GM19328 (cell line): ENCODE results near the gene PRKRIP1.
"Not testable (repeated sequence)": the region's sequence is repeated elsewhere in the genome, so short reads cannot be mapped to it uniquely, and the experiment has no call there.

ENCODE experiments used
- ATAC-seq: cut with Tn5 transposase; IDR thresholded peaks from one replicate; pipeline ENCODE4 v1.9.1; 2021; ENCODE audit warnings: mild to moderate bottlenecking, moderate library complexity; ENCODE audit not compliant: unreplicated experiment

The PRKRIP1 gene

DNA sequence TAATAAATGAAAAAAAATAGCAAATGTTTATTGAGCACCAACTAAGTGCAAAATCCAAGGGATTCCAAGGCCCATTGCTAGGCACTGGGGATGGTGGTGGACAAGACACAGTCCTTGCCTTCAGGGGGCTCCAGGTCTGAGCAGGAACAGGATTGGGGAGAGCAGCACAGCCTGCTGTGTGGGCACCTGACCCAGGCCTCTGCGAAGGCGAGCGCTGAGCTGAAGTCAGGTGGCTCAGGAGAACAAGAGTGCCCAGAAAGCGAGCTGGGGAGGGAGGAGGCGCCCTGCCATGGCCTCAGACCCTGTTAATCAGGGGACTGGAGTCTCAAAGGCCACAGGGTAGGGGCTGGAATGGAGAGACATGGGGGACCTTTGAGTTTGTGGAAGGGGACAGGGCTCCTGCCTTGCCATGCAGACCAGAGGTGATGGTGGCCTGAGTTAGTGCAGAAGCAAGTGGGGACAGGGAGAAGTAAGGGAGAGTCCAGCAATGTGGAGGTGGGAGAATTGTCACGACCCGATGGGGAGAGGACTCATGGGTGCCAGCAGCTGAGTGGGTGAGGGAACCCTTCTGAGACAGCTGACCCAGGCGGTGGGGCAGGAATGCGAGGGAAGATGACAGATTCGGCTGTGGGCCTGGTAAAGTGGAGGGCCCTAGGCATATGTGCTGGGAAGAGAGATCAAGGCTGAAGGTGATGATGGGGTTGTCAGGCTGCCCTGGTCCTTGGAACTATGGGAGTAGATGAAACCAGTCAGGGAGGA is 33.2 kb downstream of the PRKRIP1 start:
- no peak for ATAC-seq

- no peak for ATAC-seq
Measured at GRCh38 chr7:102431617-102432298, 35.6 kb downstream of the PRKRIP1 start.

DNA sequence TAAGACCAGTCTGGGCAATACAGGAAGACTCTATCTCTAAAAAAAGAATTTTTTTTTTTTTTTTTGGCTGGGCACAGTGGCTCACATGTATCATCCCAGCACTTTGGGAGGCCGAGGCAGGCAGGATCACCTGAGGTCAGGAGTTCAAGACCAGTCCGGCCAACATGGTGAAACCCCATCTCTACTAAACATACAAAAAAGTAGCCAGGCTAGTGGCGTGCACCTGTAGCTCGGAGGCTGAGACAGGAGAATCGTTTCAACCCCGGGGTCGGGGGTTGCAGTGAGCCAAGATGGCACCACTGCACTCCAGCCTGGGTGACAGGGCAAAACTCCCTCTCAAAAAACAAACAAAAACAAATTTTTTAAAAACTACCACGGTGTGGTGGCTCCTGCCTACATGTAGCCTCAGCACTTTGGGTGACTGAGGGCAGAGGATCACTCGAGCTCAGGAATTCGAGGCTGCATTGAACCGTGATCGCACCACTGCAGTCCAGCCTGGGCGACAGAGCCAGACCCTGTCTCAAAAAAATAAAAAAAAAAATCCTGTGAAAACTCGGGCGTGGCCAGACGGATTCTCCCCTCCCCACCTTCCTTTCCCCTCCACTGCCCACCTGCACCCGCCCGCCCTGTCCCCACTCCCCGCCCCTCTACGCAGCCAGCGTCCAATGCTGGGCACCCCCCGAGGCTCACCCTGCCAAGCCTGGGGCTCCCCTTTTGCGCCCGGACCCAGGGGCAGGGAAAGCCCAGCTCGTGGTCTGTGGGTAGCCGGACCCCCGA is 36.5 kb downstream of the PRKRIP1 start:
- ATAC-seq, result peak; percentile 14

DNA sequence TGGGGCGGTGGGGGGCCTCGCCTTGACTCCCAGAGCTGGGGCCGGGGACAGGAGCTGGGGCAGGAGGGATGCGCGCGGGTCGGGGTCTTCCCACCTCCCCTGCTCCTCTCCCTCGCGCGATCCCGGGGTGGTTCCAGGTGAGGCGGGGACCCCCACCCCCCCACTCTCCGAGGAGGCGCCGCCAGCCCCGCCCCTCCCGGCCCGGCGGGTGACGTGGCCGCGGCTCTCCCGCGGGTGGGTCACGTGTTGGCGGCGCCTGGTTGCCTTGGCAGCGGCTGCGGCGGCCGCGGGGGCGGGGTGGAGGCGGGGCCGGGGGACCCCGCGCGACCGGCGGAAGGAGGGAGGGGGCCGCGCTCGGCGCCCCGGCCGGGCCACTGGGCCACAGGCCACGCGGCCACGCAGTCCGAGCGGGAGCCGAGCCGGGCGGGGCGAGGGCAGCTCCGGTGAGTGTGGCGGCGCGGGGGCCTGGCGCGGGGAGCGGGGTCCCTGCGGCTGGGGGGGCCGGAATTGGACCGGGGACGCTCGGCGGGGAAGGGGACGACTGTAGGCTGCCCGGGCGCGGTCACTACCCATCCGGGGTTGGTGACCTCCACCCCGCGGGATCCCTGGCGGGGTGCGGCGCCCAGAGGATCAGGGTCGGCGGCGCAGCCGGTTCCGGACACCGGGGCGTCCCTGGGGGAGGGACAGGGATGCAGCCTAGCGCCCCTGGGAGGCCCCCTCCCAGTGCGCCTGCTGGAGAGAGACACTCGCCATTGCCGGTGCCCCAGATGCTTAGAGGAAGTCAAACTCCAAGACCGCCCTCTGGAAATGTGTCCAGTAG is 37.3 kb downstream of the PRKRIP1 start, which contains the start of gene ORAI2:
Gene ORAI2 (plus strand): TSS at position 357 of the 820 bp plus-strand sequence. CDS start 5,382 bp downstream, outside the sequence.
- peak; percentile 58 for ATAC-seq

- no peak for ATAC-seq
Measured at GRCh38 chr7:102434039-102434486, 37.9 kb downstream of the PRKRIP1 start.

DNA sequence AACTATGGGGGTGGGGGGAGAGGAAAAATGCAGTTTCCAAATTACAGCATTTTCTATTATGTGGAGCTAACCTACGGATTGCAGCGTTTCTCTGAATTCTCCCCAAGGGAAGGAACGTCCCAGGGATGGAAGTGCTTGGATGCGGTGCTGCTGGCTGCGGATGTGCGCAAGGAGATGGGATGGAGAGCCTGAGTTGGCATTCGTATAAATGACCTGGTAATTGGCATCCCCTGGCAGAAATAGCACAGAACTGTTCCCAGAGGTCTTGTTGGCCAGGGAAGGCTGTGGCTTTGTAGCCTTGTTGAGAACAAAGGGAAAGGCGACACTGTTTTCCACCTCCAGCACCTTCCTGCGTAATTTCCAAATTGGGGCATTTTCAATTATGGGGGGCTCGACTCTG is 40.0 kb downstream of the PRKRIP1 start:
- ATAC-seq, result no peak

DNA sequence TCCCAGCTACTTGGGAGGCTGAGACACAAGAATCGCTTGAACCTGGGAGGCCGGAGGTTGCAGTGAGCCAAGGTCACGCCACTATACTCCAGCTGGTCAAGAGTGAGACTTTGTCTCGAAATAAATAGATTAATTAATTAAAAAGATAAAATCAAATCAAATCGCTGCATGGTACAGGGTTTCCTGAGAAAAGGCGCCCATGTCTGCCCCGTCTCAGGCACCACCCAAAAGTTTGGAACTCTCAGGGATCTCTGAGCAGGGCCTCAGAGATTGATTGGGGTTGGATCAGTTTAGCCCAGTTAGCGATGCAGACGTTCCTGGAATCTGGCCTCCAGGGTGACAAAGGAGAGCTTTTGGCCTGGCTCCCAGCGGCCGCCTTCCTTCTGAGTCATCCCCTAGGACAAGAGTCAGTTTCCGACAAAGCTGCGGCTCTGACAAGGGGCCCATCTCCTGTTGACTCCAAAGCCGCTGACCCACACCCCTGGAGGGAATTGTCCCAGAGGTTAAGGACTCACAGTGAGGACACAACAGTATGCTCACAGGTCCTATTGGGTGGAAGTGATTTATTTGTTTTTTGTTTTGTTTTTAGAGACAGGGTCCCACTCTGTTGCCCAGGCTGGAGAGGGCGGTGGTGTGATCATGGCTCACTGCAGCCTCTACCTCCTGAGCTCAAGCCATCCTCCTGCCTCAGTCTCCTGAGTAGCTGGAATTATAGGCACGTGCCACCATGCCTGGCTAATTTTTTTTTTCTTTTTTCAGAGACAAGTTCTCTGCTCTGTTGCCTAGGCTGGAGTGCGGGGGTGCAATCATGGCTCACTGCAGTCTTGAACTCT is 44.0 kb downstream of the PRKRIP1 start:
- ATAC-seq, result no peak

- peak; percentile 44 for ATAC-seq
Measured at GRCh38 chr7:102444961-102445673, 49.0 kb downstream of the PRKRIP1 start.

GRCh38 chr7:102445674-102446071 is 49.5 kb downstream of the PRKRIP1 start:
- ATAC-seq, result no peak

DNA sequence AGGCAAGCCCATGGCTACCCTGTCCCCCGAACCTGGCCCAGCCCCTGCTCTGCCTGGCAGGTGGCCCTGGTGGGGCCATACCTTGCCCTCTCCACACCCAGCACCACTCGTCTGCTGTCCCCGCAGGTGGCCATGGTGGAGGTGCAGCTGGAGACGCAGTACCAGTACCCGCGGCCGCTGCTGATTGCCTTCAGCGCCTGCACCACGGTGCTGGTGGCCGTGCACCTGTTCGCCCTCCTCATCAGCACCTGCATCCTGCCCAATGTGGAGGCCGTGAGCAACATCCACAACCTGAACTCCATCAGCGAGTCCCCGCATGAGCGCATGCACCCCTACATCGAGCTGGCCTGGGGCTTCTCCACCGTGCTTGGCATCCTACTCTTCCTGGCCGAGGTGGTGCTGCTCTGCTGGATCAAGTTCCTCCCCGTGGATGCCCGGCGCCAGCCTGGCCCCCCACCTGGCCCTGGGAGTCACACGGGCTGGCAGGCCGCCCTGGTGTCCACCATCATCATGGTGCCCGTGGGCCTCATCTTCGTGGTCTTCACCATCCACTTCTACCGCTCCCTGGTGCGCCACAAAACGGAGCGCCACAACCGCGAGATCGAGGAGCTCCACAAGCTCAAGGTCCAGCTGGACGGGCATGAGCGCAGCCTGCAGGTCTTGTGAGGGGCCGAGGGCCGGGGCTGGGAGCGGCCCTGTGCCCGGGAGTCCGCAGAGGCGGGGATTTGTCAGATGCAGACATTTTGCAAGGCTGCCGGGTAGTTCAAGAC is 50.4 kb downstream of the PRKRIP1 start:
- ATAC-seq, result no peak

GRCh38 chr7:102447311-102447710 is 51.1 kb downstream of the PRKRIP1 start:
- no peak for ATAC-seq

DNA sequence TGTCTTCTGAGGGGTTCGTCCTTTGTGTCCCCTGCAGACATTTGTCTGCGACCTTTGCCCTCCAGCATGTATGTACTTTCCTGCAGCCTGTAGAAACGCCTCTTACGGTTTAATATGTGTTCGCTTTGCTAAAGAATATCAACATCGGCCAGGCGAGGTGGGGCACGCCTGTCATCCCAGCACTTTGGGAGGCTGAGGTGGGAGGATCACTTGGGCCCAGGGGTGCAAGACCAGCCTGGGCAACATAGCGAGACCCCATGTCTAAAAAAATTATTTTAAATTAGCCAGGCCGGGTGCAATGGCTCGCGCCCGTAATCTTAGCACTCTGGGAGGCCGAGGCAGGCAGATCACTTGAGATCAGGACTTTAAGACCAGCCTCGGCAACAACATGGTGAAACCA is 53.0 kb downstream of the PRKRIP1 start:
- no peak for ATAC-seq

GRCh38 chr7:102450242-102450641 is 54.1 kb downstream of the PRKRIP1 start:
- no peak for ATAC-seq

DNA sequence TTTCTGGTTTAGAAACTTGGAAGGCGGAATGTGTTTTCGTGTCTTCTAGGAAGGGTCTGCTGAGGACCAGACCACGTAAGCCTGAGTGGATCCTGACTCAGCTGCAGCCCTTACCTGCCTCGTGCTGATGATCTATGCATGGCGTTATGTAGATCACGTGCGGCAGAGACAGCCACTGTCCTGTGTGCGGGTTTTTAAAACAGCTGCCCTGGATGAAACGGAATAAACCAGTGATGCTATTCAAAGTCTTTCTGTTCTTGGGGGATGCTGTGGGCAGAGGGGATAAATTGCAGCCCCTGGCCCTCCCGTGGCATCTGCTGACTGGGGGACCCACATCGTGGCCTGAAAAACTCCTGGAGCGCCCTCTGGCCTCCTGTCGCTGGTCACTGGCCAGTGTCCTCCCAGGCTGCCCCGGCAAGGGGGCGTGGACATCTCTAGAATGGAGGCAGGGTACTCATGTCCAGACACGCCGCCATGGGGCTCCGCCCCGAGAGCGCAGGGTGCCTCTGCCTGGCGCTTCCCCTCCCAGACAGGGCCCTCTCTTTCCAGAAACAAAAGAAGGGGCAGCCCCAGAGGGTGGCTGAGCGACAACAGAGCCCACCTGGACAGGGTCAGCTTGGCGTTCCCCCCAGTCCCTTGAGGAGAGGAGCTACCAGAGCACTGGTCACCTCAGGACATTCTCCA is 55.4 kb downstream of the PRKRIP1 start:
- no peak for ATAC-seq

GRCh38 chr7:102452451-102452850 is 56.3 kb downstream of the PRKRIP1 start:
- no peak for ATAC-seq

DNA sequence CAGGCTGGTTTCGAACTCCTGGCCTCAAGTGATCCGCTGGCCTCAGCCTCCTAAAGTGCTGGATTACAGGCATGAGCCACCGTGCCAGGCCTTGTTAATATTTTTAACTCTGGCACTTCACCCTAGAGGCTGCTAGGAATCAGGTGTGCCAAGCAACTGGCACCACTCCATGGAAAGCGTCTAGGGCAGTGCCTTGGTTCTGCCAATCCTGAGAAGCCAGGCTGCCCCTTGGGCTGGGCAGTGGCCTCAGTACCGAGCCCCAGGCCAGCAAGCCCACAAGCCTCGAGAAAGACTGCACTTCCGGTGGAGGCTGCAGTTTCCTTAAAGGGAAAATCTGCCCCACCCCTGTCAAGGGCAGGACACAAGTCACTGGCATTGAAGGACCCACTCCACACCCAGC is 57.2 kb downstream of the PRKRIP1 start:
- no peak for ATAC-seq

DNA sequence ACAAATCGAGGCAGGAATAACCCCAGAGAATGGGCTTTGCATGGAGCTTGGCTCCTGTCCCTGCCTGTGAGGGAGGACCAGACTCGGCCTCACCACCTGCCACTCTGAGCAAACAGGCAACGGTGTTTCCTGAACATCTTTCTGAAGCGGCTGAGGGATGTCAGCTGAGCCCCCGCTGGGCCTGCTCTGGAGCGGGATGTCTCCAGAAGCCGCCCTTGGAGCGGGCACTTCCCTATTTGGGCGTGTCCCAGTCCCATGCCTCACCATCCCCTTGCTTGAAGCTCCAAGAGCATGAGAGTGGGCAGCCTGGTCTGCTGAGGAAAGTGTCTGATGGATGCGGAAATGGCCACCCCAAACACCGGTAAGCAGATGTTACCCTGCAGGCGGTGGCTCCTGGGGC is 58.3 kb downstream of the PRKRIP1 start:
- no peak for ATAC-seq

DNA sequence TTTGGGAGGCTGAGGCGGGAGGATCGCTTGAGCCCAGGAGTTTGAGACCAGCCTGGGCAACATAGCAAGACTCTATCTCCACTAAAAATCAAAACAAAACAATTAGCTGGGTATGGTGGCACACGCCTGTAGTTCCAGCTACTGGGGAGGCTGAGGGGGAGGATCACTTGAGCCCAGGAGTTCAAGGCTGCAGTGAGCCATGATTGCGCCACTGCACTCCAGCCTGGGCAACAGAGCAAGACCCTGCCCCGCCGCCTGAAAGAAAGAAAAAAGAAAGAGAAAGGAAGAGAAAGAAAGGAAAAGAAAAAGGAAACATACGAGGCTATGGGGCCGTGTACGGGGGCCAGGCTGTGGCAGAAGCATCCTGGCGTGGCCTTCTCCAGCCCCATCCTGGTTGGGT is 58.8 kb downstream of the PRKRIP1 start:
- not testable (repeated sequence) for ATAC-seq
